SH-SY5Y (cell line): ENCODE data around the gene CDK19.

Experiments
- GATA2 ChIP-seq: IDR thresholded peaks from 2 replicates; pipeline ENCODE4 v1.6.1; 2011; ENCODE audit warnings: mild to moderate bottlenecking, low read depth, low read length
- GATA3 ChIP-seq: IDR thresholded peaks from 2 replicates; pipeline ENCODE4 v1.6.1; 2011; ENCODE audit warnings: low read depth, mild to moderate bottlenecking, low read length, moderate library complexity

GRCh38 chr6:110626442-110626841, 188.8 kb downstream of the CDK19 start:
- no peak for TF ChIP-seq GATA2
- no peak for TF ChIP-seq GATA3
